WERI-Rb-1 (cell line): ENCODE results near the gene TRMT2B.
"Not testable (repeated sequence)": the region's sequence is repeated elsewhere in the genome, so short reads cannot be mapped to it uniquely, and the experiment has no call there.

Experiments
- DNase-seq: peaks from one replicate; pipeline ENCODE4 v3.0.0-alpha.2; 2020
- H3K27ac ChIP-seq: fragments of 250-450 bp; sonication (Bioruptor Pico); 2 replicates; pipeline ENCODE4 v1.5.1; 2020; ENCODE audit warnings: mild to moderate bottlenecking, moderate library complexity
- H3K27me3 ChIP-seq: fragments of 250-450 bp; sonication (Bioruptor Pico); 2 replicates; pipeline ENCODE4 v1.5.1; 2021; ENCODE audit warnings: mild to moderate bottlenecking, low read depth, moderate library complexity; ENCODE audit not compliant: insufficient read depth, severe bottlenecking
- H3K36me3 ChIP-seq: fragments of 250-450 bp; sonication (Bioruptor Pico); 2 replicates; pipeline ENCODE4 v1.5.1; 2020; ENCODE audit warnings: mild to moderate bottlenecking, moderate library complexity
- H3K4me3 ChIP-seq: 2 replicates; pipeline ENCODE4 v1.5.1; 2011; ENCODE audit warnings: low read depth, mild to moderate bottlenecking, control low read depth, low read length
- H3K9me3 ChIP-seq: fragments of 250-450 bp; sonication (Bioruptor Pico); 2 replicates; pipeline ENCODE4 v1.5.1; 2021; ENCODE audit warnings: mild to moderate bottlenecking, moderate library complexity; ENCODE audit not compliant: severe bottlenecking
- TF ChIP-seq, protein P1 (sequence below): IDR thresholded peaks from 2 replicates; pipeline ENCODE4 v1.5.1; 2011; ENCODE audit warnings: low read depth, mild to moderate bottlenecking, control low read depth, inconsistent platforms, low read length

Gene TRMT2B

DNA sequence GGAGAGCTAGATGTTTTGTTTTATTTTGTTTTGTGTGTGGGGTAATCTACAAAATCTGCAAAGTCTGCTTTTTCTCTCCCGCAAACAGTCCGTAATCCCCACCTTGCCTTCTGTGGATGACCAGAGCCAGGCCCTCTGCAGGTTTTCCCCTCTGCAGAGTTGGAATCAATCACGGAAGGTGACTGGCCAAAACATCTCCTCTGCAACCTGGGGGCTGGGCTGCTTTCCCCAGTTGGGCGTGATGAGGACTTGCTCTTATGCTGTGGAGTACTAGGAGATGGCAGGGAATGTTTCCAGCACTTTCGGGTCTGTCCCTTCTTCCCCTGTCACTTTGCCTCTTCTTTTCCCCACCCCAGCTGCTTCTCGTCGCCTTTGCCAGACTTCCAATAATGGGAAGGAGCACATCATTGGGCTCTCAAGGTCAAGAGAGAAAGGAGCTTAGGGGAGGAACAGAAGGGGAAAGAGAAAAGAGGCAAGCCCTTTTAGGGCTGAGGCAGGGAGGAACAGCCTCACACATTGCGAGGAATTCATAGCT is 27.9 kb upstream of the TRMT2B start:
- H3K27ac ChIP-seq: peak overlapping the region; percentile 36
- H3K27me3 ChIP-seq: peaks cover 6% of the 10 kb centered on the region
- H3K4me3 ChIP-seq: peak overlapping the region; percentile 53
- DNase-seq: peak; percentile 17
- H3K9me3 ChIP-seq: no peaks in the 10 kb centered on the region
- TF ChIP-seq, protein P1, sequence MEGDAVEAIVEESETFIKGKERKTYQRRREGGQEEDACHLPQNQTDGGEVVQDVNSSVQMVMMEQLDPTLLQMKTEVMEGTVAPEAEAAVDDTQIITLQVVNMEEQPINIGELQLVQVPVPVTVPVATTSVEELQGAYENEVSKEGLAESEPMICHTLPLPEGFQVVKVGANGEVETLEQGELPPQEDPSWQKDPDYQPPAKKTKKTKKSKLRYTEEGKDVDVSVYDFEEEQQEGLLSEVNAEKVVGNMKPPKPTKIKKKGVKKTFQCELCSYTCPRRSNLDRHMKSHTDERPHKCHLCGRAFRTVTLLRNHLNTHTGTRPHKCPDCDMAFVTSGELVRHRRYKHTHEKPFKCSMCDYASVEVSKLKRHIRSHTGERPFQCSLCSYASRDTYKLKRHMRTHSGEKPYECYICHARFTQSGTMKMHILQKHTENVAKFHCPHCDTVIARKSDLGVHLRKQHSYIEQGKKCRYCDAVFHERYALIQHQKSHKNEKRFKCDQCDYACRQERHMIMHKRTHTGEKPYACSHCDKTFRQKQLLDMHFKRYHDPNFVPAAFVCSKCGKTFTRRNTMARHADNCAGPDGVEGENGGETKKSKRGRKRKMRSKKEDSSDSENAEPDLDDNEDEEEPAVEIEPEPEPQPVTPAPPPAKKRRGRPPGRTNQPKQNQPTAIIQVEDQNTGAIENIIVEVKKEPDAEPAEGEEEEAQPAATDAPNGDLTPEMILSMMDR: no peak
- no peaks in the 10 kb centered on the region for H3K36me3 ChIP-seq

DNA sequence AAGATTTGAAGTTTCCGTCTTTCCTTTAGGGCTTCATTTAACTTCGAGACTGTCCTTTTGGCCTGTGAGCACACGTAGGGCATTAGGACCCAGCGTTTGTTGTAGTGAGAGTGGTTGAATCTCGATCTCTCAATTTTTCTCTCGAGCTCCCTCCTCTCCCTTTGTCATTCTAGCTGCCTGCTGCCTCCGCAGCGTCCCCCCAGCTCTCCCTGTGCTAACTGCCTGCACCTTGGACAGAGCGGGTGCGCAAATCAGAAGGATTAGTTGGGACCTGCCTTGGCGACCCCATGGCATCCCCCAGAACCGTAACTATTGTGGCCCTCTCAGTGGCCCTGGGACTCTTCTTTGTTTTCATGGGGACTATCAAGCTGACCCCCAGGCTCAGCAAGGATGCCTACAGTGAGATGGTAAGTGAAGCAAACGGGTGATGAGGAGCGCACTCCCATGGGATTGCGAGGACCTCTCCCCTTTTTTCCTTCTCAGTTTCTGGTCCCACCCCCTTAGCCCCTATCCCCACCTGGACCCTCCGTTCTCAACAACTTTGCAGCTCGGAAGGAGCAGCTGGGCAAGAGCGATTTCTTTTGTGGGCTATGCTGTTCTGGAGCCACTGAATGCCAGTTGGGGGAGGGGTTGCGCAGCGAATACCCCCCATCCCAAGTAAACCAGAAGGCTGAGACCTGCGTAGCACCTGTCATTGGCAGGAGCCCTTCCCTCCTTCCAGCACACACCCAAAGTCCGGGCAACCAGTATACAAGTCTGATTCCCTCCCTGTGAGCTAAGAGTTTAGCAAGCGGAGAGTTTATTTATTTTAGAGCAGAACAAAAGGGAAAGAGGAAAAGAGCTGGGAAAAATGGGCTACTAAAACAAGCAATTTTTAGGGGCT is 27.0 kb upstream of the TRMT2B start, which contains the start of gene TMEM35A:
TSS of gene TMEM35A (plus strand) at position 164 of the 883 bp plus-strand sequence. CDS start at position 288, 124 bp downstream.
- no peaks in the 10 kb centered on the region for H3K9me3 ChIP-seq
- H3K27me3 ChIP-seq: peaks cover 6% of the 10 kb centered on the region
- H3K4me3 ChIP-seq: peak within 1 kb of the TSS; percentile 53
- TF ChIP-seq, protein P1: no peak
- H3K27ac ChIP-seq: peak within 1 kb of the TSS; percentile 36
- H3K36me3 ChIP-seq: no peaks in the 10 kb centered on the region
- peak; percentile 15 for DNase-seq

DNA sequence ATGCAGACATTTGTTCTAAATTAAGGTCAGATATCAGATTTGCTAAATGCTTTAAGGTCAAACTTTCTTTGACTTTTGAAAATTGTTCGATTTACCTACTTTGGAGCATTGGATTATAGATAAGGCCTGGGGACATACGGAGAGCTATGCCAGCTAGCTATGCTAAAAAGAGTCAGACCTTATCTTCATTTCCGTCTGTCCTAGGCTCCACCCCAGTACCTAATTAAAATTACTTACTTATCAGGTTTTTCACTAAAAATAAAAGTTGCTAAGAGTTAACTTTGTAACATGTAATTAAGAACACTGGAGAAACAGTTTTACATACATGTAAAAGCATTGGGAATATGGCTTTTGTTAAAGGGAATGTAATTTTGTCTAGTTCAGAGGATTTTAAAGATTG is 19.7 kb upstream of the TRMT2B start:
- no peak for DNase-seq
- Histone ChIP-seq H3K27ac (no peak overlapping the region), H3K9me3 (no peaks in the 10 kb centered on the region), H3K4me3 (no peak overlapping the region), H3K36me3 (no peaks in the 10 kb centered on the region), H3K27me3 (no peaks in the 10 kb centered on the region)
- TF ChIP-seq, protein P1: no peak

DNA sequence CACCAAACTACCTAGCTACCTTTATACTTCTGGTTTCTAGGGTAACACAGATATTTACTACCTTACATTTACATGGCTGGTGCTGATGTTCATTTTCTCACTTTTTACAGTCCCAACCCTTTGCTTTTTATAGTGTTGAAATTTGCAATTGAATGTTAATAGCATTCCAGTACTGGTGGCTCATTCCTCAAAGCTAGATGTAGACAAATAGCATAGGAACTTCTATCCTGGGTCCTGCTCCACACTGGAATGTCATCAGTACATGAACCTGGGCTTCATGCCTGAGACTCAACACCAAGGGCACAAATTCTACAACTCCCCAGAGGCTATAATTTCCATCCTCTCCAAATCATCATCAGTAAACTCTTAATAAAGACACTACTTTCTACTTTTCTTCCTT is 10.3 kb upstream of the TRMT2B start:
- H3K27me3 ChIP-seq: no peaks in the 10 kb centered on the region
- H3K36me3 ChIP-seq: no peaks in the 10 kb centered on the region
- H3K27ac ChIP-seq: no peak overlapping the region
- TF ChIP-seq, protein P1: no peak
- no peaks in the 10 kb centered on the region for H3K9me3 ChIP-seq
- DNase-seq: no peak
- H3K4me3 ChIP-seq: no peak overlapping the region

DNA sequence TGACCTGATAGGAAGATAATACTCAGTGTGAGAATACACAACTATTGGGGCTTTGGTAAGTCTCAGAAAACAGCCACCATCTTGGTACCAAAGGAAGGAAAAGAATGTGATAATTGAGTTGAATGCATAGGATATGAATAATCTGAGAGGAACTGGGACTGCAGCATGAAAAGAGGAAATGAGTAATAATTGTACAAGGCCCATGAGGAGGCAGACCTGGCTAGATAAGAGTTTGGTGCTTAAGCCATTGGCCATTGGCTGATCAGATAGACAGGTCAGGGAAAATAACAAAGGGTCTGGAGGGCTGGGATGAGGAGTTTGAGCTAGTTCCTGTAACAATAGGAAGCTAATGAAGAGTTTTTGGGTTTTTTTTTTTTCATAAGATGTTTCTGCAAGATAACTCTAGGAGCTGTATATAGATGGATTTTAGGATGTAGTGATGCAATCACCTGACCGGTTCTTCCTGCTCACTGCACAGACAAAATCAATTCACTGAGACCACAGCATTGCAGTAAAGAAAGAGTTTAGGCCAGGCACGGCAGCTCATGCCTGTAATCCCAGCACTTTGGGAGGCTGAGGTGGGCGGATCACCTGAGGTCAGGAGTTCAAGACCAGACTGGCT is 5.3 kb upstream of the TRMT2B start:
- Histone ChIP-seq H3K27ac (no peak overlapping the region), H3K4me3 (no peak overlapping the region), H3K36me3 (no peaks in the 10 kb centered on the region), H3K27me3 (peaks cover 6% of the 10 kb centered on the region), H3K9me3 (peaks cover under 1% of the 10 kb centered on the region)
- TF ChIP-seq, protein P1: no peak
- no peak for DNase-seq

DNA sequence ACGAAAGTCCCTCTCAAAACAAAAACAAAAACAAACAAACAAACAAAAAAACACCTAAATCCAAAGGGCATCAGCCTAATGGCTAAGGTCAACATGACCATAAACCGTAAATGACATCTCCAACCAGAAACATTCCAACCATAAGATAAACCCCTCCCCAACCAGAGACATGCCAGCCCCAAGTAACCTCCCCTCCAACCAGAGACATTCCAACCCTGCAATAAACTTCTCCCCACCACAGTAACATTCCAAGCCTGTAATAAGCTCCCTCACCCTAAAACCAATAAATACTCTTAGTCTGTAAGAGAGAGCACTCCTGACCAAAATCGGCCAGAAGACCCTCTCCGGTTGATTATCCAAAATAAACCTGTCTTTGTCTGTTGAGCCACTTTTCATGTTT is 4.6 kb upstream of the TRMT2B start:
- H3K36me3 ChIP-seq, H3K27me3 ChIP-seq, H3K9me3 ChIP-seq, H3K4me3 ChIP-seq, DNase-seq, H3K27ac ChIP-seq: not testable (repeated sequence)
